Caco-2 (cell line): Measurements from ENCODE around the gene GTF3C1. TPM values are rescaled to one million over a fixed set of nuclear protein-coding genes. Genes with fewer than 3 reads are reported as not detected.

ENCODE experiments used
- BruUV-seq: library from RNA; stranded (reverse); fragments of 400-500 nt; replicated peaks from 2 replicates; lab custom pipeline; 2021; lab: Mats Ljungman, UMichigan
- CTCF ChIA-PET: fragments of 300-600 bp; sonication (Branson Sonifier 250); formaldehyde crosslinking; loops from one replicate; lab custom pipeline; 2022; ENCODE audit warnings: antibody characterized with exemption; lab: Charles Lee
- POLR2A ChIA-PET: fragments of 300-600 bp; sonication (Branson Sonifier 250); formaldehyde crosslinking; loops from one replicate; lab custom pipeline; 2022; ENCODE audit warnings: antibody characterized with exemption; lab: Charles Lee
- DNase-seq, 2 experiments: peaks; one replicate each; pipeline versions ENCODE4 v3.0.0 to v3.0.0-alpha.2; 2020 to 2022
- H3K27me3 ChIP-seq: replicated peaks from 2 replicates; pipeline ENCODE4 v1.6.0; 2011; ENCODE audit warnings: low read length; ENCODE audit not compliant: control insufficient read depth, insufficient read depth
- H3K36me3 ChIP-seq: 2 replicates; pipeline ENCODE4 v1.5.1; 2011; ENCODE audit warnings: low read length; ENCODE audit not compliant: control insufficient read depth, insufficient read depth
- H3K4me1 ChIP-seq: fragments of 250-450 bp; sonication (Bioruptor Pico); 2 replicates; pipeline ENCODE4 v1.5.1; 2020; ENCODE audit warnings: mild to moderate bottlenecking
- H3K4me3 ChIP-seq: 2 replicates; pipeline ENCODE4 v1.5.1; 2011; ENCODE audit warnings: low read depth, mild to moderate bottlenecking, control low read depth, low read length
- H3K9me3 ChIP-seq: fragments of 250-450 bp; sonication (Bioruptor Pico); 2 replicates; pipeline ENCODE4 v1.5.1; 2020; ENCODE audit warnings: mild to moderate bottlenecking, moderate library complexity
- H3K27ac Mint-ChIP-seq: one replicate; pipeline ENCODE4 v1.8.0; 2022; ENCODE audit warnings: mixed read lengths; ENCODE audit not compliant: unreplicated experiment
- H3K27me3 Mint-ChIP-seq: one replicate; pipeline ENCODE4 v1.8.0; 2022; ENCODE audit warnings: mixed read lengths; ENCODE audit not compliant: insufficient read depth, unreplicated experiment
- H3K36me3 Mint-ChIP-seq: one replicate; pipeline ENCODE4 v1.8.0; 2022; ENCODE audit warnings: mild to moderate bottlenecking, mixed read lengths; ENCODE audit not compliant: insufficient read depth, unreplicated experiment
- H3K4me1 Mint-ChIP-seq: one replicate; pipeline ENCODE4 v1.8.0; 2022; ENCODE audit warnings: low read depth, mixed read lengths; ENCODE audit not compliant: unreplicated experiment
- H3K4me3 Mint-ChIP-seq: one replicate; pipeline ENCODE4 v1.8.0; 2022; ENCODE audit warnings: mild to moderate bottlenecking, moderate library complexity, mixed read lengths; ENCODE audit not compliant: unreplicated experiment
- H3K9me3 Mint-ChIP-seq: one replicate; pipeline ENCODE4 v1.8.0; 2022; ENCODE audit warnings: mixed read lengths; ENCODE audit not compliant: unreplicated experiment
- intact Hi-C: fragments of 100-400 bp; cut with micrococcal nuclease; formaldehyde crosslinking; loops from one replicate; pipeline ENCODE4 v1.10.0; 2022; ENCODE audit not compliant: unreplicated experiment
- total RNA-seq: library from RNA; stranded (reverse); gene quantifications from 2 replicates; pipeline ENCODE4 v1.2.3, GENCODE V29; 2022
- TF ChIP-seq, protein P1 (sequence below), 2 experiments: fragments of 200-600 bp in 1 of 2; IDR thresholded peaks; 1 replicate in 1 of 2; 2 replicates in 1 of 2; pipeline versions ENCODE4 v1.5.1 to v1.8.0; 2011 to 2022; ENCODE audit warnings: antibody characterized with exemption in 1 of 2, control low read depth in 1 of 2, inconsistent platforms in 1 of 2, low read depth in 1 of 2, low read length in 1 of 2, mild to moderate bottlenecking in 1 of 2, moderate library complexity in 1 of 2; ENCODE audit not compliant: insufficient read depth in 1 of 2, severe bottlenecking in 1 of 2, unreplicated experiment in 1 of 2

The GTF3C1 gene
- total RNA-seq, 1 experiment from 2014 or later, result 67.7 TPM

DNA sequence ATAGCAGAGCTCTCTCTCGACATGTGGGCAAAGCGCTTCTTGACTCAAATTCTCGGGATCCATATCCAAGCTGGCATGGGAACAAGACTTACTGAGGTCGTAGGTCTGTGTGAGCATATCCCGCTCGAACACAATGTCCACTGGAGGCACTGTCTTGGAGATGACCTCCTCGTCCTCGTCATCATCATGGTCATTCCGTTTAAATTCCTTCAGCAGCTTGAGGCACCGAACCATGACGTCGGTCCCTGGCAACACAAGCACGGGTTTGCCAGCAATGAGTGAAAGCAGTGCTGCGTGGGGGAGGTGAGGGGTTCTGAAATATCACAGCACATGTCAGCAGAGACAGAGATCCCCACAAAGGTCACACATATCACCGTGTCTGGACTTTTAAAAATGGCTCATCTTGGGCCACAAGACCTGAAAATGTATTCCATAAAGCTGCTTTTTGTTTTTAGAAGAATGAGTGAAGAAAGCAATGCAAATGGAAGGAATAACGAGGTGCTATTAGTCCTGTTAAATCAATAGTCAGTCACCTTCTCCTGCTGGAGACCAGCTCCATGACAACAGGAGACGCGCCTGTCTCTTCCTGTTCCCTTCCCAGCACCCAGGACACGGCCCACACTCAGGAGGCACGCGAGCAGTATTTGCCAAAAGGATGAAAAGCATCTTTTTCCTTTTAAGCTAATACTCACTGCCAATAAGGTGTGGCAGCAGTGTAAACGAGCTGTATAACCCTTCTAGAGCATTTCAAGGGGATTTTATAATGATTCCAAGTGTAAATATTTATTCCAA is 37.9 kb downstream of the GTF3C1 start:
- Histone ChIP-seq H3K36me3 (peaks cover 2% of the 10 kb centered on the region), H3K27me3 (no peaks in the 10 kb centered on the region), H3K4me3 (no peak overlapping the region), H3K9me3 (no peaks in the 10 kb centered on the region), H3K4me1 (no peaks in the 10 kb centered on the region)
- Mint-ChIP-seq H3K27me3 (no peaks in the 10 kb centered on the region), H3K27ac (no peak overlapping the region), H3K9me3 (no peaks in the 10 kb centered on the region), H3K4me1 (no peaks in the 10 kb centered on the region), H3K36me3 (peaks cover 65% of the 10 kb centered on the region), H3K4me3 (no peak overlapping the region)
- intact Hi-C loops, result no loop called here
- BruUV-seq, result no TSS peak
- CTCF ChIA-PET, result no interaction called here
- no peak for DNase-seq
- TF ChIP-seq, protein P1, sequence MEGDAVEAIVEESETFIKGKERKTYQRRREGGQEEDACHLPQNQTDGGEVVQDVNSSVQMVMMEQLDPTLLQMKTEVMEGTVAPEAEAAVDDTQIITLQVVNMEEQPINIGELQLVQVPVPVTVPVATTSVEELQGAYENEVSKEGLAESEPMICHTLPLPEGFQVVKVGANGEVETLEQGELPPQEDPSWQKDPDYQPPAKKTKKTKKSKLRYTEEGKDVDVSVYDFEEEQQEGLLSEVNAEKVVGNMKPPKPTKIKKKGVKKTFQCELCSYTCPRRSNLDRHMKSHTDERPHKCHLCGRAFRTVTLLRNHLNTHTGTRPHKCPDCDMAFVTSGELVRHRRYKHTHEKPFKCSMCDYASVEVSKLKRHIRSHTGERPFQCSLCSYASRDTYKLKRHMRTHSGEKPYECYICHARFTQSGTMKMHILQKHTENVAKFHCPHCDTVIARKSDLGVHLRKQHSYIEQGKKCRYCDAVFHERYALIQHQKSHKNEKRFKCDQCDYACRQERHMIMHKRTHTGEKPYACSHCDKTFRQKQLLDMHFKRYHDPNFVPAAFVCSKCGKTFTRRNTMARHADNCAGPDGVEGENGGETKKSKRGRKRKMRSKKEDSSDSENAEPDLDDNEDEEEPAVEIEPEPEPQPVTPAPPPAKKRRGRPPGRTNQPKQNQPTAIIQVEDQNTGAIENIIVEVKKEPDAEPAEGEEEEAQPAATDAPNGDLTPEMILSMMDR (IDR thresholded peaks at IDR 0.05; ENCODE audit: insufficient read depth in 1 of 2, low read depth in 1 of 2, low read length in 1 of 2, severe bottlenecking in 1 of 2, unreplicated experiment in 1 of 2), result no peak
- POLR2A ChIA-PET, result no interaction called here

DNA sequence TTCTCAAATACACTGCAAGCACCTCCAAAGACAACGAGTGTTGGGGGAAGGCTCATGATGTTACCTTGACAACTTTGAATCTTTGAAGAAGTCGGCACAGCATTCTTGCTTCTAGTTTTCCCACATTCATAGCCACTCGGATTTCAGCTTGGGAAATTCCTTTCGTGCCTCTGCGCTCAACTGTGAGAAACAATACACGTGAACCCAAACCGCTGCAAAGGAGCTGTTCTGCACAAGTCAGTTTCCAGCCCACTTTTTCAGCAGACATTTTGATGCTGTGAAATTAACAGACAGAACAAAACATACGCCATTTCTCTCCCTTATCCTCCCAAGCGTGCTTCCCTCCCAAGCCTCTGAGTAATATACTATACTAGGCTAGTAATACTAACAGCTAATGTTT is 41.2 kb downstream of the GTF3C1 start:
- no peaks in the 10 kb centered on the region for H3K4me1 Mint-ChIP-seq
- H3K27me3 ChIP-seq, result no peaks in the 10 kb centered on the region

DNA sequence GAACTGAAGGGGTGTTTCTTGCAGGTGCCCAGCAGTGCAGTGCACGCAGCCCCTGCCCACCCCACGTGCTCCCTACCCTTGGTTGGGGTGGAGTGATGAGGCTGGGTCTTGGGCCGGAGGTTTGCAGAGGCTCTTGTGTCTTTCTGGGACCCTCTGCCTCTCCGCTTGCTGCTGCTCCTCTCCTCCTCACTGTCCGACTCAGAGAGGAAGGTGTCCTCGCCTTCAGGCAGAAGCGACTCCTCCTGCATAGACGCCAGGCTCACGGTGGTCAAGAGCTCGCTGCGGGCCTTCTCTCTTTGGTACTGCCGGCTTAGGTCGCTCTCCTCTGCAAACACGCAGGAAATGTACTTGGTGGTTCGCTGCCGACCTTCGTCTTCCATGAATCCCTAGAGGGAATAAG is 42.9 kb downstream of the GTF3C1 start:
- intact Hi-C loops, result no loop called here
- DNase-seq, result no peak
- Mint-ChIP-seq H3K4me1 (no peaks in the 10 kb centered on the region), H3K27me3 (no peaks in the 10 kb centered on the region), H3K36me3 (peaks cover 63% of the 10 kb centered on the region), H3K27ac (no peak overlapping the region), H3K9me3 (no peaks in the 10 kb centered on the region), H3K4me3 (no peak overlapping the region)
- H3K27me3 ChIP-seq, result no peaks in the 10 kb centered on the region
- H3K4me3 ChIP-seq, result no peak overlapping the region
- H3K4me1 ChIP-seq, result no peaks in the 10 kb centered on the region
- POLR2A ChIA-PET, result no interaction called here
- H3K9me3 ChIP-seq, result no peaks in the 10 kb centered on the region
- TF ChIP-seq, protein P1 (IDR thresholded peaks at IDR 0.05; ENCODE audit: insufficient read depth in 1 of 2, low read depth in 1 of 2, low read length in 1 of 2, severe bottlenecking in 1 of 2, unreplicated experiment in 1 of 2), result no peak
- peaks cover 4% of the 10 kb centered on the region for H3K36me3 ChIP-seq
- CTCF ChIA-PET, result no interaction called here
- BruUV-seq, result no TSS peak

More for the DNA sequence above, 41.2 kb downstream of the GTF3C1 start:
- POLR2A ChIA-PET, result no interaction called here
- Histone ChIP-seq H3K36me3 (peaks cover 4% of the 10 kb centered on the region; the same call in 1 of the 2 replicates), H3K4me1 (no peaks in the 10 kb centered on the region), H3K9me3 (no peaks in the 10 kb centered on the region), H3K4me3 (no peak overlapping the region)
- CTCF ChIA-PET, result no interaction called here
- TF ChIP-seq, protein P1 (IDR thresholded peaks at IDR 0.05; ENCODE audit: insufficient read depth in 1 of 2, low read depth in 1 of 2, low read length in 1 of 2, severe bottlenecking in 1 of 2, unreplicated experiment in 1 of 2), result no peak
- DNase-seq, result no peak
- Mint-ChIP-seq H3K27ac (no peak overlapping the region), H3K27me3 (no peaks in the 10 kb centered on the region), H3K4me3 (no peak overlapping the region), H3K9me3 (no peaks in the 10 kb centered on the region), H3K36me3 (peaks cover 62% of the 10 kb centered on the region)
- intact Hi-C loops, result no loop called here
- BruUV-seq, result no TSS peak
